ENCODE data around the gene TTF2. TPM values are rescaled to one million over a fixed set of nuclear protein-coding genes. Genes with fewer than 3 reads are reported as not detected.

TTF2 gene
- total and polyA plus RNA-seq, 9 of the 15 experiments (the other 6 are each of a cell fraction or from before 2014, with no cell fraction given): 9.4 to 71.1 (median 42.1) TPM

DNA sequence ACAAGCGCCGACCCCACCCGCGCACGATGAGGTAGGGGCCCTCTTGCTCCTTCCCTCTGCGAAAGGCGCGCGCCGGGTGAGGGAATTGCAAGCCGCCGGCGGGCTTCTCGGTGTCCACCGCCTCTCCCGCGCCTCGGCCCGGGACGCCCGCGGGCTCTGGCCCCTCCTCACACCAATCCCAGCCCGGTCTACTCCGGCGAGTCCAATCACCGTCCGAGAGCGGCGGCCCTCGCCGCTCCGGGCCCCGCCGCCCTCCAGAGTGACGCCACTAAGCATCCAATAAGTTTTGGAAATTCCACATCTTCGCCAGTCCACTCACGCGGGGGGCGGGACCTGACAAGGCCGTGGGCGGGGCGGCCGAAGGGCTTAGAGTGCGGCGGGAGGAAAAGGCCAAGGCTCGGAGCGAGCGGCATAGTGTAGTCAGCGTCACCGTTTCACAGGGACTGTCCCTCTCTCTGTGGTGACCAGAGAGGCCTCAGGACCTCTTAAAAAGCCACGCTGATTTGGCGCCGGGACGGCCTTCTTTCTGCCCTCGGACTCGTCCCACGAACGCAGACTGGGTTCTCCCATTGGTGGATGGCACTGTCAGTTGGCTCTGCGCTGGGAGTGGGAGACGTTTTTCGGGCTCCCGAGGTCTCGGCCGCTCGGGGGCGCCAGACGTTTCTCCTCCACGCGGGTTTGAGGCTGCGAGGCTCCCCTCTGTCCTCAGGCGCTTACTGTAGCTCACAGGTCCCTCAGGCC is 61.6 kb downstream of the TTF2 start, which contains the start of gene TRIM45 (continued):
- peak; percentile 99 for TF ChIP-seq MGA (IDR thresholded peaks at IDR 0.05)
- 0 out of 2 replicates have a peak, but pooled peaks have one; percentile 14 for TF ChIP-seq REST (IDR thresholded peaks at IDR 0.05; ENCODE audit: borderline replicate concordance)
- TF ChIP-seq REST (CRISPR knock-in tag; IDR thresholded peaks at IDR 0.05; ENCODE audit: low read depth): peak; percentile 62; the same call in 1 of the 2 replicates
- TF ChIP-seq CBX1 (IDR thresholded peaks at IDR 0.05; ENCODE audit: low read depth): peak; percentile 84; the same call in 1 of the 2 replicates
- TF ChIP-seq ZNF24 (IDR thresholded peaks at IDR 0.05): peak; percentile 56

All from K562 (cell line).